GM21360 (cell line): Measurements from ENCODE around the gene TRAK2.
"Not testable (repeated sequence)": the region's sequence is repeated elsewhere in the genome, so short reads cannot be mapped to it uniquely, and the experiment has no call there.

ENCODE experiments used
- ATAC-seq: cut with Tn5 transposase; IDR thresholded peaks from one replicate; pipeline ENCODE4 v1.9.1; 2021; ENCODE audit warnings: mild to moderate bottlenecking, moderate library complexity; ENCODE audit not compliant: unreplicated experiment

Gene TRAK2

GRCh38 chr2:201415149-201415548 lies 36.1 kb downstream of the TRAK2 start:
- no peak for ATAC-seq

DNA sequence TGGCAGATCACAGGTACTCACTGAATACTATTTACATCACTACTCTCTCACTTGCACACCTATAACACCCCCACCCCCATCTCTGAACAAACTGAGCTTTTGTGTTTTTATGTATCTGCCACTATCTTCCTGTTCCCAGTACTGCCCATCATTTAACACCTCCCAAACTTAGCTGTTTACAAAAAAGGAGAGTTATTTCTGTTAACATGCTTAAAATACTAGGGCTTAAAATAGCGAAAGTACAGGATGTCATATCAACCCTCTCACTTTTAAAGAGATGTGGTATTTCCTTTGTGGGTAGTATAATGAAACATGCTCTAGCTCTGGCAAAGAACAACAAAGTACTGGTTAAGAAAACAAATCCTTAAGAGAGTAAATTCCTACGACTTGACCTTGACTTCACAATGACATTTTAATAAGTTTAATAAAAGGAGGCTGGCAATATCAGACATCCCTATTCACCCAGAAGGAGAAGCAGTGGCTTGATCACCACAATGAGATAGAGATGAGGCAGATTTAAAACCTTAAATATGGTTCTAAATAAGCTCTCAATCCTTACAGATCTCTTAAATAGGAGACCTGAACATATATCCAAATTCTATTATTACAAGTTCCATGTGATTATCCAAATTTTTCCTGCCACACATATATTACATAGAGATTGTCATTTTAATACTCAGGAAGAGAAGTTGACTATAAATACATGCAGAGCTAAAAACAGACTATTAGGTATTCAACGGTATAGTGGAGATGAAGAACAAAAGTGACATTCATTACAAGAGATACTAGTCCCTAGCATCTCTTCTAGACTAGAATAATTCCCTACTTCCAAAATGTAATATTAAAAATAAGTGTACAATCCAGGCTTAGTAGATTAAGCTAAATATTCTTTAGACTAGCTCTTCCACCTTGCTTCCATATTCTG lies 36.9 kb downstream of the TRAK2 start:
- peak; percentile 72 for ATAC-seq

- peak; percentile 19 for ATAC-seq
Measured at GRCh38 chr2:201413552-201413951, 37.7 kb downstream of the TRAK2 start.

DNA sequence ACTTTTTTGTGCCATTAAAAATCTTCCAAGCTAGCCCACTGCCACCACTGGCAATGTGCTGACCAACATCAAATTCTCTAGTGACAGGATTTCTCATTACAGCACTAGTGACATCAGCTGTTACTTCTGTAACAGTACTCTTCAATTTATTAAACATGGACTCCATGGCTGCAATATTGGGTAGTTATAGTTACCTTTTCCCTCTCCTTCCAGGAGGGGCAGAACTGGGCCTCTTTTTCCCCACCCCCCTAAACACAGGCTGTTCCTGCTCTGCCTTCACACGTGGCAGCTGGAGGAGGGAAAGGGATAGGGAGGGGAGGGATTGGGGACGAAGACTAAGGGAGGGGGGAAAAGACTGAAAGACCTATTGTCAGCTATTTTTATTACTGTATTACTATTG lies 38.1 kb downstream of the TRAK2 start:
- ATAC-seq: no peak

DNA sequence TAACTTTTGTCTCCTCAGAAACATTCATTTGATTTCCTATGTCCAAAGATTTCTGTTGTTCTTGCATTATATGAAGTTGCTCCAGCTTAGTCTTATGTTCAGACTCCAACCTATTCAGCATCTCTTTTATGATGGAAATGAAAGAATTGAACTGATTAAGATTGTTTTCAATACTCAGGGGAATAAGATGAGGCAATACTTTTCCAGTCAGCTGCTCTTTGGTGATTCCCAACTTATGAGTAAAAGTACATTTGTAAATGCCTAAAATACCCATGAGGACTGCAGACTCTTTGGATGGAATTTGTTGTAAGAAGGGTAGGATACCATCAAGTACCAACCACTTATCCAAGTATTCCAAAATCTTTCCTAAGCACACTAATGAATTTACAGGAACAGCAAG lies 39.8 kb downstream of the TRAK2 start:
- no peak for ATAC-seq

GRCh38 chr2:201408931-201409330 lies 42.3 kb downstream of the TRAK2 start:
- ATAC-seq: no peak

DNA sequence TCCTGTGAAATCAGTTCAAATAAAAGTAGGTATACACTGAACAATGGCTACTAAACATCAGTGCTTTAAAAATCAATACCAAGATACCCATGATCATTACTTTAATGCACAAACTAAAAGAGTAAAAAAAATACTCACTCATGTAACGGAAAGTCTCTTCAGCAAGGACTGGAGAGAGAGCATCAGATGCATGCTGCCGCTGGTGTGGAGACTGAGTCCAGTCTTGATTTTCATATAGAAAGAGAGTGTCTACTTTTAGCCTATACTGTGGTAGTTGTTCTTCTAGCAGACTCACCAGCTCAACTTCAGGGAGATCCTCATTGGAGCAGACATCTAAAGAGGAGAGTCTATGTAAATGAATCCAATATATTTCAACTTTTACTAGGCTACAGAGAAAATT lies 44.0 kb downstream of the TRAK2 start:
- no peak for ATAC-seq

DNA sequence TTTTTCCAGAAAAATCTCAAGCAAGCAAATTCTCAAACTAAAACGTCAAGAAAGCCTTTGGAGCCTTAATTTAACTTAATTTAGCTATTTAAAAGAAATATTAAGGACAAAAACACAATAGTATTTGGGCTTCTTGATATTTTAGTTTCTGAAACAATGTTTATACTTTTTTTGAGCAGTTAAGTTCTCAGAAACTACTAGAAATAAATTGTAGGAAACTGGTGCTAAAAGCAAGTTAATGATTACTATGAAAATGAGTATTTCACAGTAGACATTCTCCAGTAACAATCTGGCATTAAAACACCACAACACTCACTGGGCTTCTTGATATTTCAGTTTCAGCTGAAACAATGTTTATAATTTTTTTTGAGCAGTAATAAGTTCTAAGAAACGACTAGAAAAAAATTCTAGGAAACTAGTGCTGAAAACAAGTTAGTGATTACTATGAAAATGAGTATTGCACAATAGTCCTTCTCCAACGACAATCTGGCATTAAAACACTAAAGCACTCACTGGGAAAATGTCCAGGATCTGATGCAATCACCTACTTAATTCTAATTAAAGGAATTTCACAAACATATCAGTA lies 45.1 kb downstream of the TRAK2 start:
- no peak for ATAC-seq

- no peak for ATAC-seq
Measured at GRCh38 chr2:201404699-201405280, 46.5 kb downstream of the TRAK2 start.

DNA sequence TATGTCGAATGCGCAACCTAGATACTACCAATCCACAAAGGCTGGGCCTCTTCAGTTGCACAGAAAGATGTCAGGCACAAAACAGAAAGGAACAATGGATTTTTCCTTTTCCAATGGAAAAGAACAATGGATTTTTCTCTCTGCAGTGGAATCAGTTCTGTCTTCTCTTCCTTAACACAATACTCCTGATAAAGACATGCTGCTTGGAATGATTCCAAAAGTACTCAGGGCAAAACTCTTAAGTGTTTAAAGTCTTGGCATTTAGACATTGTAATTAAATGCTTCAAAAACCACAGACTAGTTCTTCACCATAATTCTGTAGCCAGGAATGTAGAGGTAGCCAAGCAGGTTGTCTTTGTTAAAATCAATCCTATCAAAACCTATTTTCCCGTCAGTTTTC lies 47.4 kb downstream of the TRAK2 start:
- no peak for ATAC-seq

DNA sequence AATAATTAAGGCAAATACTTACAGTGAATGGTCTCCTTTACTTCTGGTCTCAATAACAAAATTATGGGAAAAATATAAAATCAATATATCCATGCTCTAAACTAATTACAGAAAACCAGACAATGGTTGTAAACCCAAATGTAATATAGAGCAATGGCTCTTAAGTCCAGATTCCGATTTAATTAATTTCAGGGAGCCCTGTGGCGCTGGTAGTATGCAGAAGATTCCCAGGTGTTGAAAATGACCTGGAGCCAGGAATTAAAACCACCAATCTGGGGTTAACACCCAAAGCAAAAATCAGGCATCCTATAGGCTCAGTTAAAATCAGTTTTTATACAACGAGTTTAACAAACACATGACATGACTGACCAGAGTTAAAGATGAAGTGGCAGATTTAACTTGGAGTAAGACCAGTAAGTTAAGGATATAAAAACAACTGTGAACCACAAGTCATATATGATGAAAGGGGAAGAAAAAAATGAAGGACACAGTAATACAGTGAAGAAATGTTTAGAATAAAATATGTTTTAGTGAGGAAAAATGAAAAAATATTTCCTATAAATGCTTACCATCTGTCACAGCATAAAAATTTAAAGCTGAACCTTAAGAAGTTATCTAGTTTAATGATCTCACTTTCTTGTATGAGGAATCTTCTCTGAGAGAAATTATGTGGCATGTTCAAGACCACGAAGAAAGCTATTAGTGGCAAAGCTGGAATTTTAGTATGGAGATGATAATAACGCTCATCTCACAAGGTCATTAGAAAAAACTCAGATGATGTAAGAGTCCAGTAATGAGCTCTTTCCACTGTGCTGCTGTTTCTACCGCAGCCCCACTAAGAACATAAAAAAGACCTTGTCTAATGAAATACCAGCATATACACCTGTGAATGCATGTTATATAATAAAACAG lies 48.4 kb downstream of the TRAK2 start:
- ATAC-seq: no peak

DNA sequence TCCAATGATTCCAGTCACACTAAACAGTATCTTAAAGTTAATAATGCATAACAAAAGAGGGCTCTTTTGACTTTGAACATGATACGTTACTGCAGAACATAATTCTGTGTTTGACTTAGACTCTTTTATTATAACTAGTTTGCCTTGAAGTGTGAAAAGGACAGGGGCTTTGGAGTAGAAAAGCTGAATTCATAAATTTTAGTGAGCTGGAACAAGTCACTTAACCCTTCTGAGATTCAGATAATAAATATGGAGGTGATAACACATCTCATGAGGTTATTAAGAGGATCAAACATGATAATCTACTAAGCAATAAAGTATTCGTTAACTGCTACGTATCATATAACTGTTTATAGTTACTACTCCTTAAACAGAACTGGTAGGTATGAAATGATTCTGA lies 49.4 kb downstream of the TRAK2 start:
- no peak for ATAC-seq

GRCh38 chr2:201396595-201396994 lies 54.7 kb downstream of the TRAK2 start:
- no peak for ATAC-seq

GRCh38 chr2:201383136-201383535 lies 68.1 kb downstream of the TRAK2 start:
- ATAC-seq: no peak

DNA sequence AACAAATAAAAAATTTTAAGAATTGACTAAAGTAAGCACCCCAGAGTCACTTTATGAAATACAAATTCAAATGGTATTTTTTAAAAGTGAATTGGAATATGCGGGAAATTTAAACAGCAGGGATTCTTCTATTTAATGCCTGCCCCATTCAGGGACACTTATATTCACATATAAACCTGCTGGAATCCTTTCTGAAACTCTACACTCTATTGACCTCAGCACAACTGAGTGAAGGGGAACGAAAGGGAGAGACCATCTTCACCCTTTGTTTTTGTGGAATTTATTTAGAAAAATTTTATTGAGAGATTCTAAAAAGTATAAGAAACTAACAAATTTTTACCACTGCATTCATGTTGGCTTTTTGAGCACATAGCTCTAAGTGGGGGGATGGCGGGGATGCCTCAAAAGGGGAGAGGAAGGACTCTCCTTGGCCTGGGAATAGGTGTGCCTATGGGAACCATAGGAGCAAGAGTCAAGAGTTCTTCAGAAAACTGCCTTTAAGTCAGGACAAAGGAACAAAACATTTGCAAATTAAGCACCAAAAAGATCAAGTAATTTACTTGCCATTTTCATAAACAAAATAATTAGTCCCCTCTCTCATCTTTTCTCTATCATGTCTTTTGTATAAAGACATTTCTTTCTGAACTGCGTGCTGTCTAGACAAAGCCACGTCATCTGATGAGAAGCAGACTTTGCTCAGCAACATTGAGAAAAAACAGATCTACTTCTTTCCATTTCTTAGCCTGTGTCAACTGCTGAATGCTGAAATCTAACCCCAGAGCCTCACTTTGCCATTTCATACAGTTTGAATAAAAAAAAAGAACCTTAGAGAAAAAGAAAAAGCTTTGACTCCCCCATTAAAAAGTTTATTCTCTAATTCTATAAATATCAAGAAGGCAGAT lies 72.5 kb downstream of the TRAK2 start:
- ATAC-seq: no peak

DNA sequence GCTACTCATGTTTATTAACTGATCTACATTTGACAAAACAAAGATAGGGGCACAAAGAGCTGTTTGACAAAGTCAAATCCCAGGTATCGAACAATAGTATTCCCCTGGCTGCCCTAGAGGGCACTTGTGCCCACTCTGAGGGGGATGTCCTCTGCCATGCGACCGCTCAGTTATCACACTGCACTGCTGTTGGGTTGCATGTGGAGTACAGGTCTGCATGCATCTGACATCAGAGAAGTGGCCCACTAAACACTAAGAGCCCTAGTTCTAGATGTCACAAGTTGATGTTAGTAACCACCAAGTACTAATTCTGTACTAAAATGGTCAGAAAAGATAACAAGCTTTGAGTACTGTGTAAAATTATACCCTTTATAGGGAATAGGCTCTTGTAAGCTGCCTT lies 74.0 kb downstream of the TRAK2 start:
- no peak for ATAC-seq

- ATAC-seq: no peak
Measured at GRCh38 chr2:201369775-201370174, 81.5 kb downstream of the TRAK2 start.

DNA sequence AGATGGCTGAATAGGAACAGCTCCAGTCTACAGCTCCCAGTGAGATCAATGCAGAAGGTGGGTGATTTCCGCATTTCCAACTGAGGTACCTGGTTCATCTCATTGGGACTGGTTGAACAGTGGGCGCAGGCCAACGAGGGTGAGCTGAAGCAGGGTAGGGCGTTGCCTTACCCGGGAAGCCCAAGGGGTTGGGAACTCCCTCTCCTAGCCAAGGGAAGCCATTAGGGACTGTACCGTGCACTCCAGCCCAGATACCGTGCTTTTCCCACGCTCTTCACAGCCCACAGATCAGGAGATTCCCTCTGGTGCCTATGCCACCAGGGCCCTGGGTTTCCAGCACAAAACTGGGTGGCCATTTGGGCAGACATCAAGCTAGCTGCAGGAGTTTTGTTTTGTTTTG lies 81.9 kb downstream of the TRAK2 start:
- not testable (repeated sequence) for ATAC-seq

DNA sequence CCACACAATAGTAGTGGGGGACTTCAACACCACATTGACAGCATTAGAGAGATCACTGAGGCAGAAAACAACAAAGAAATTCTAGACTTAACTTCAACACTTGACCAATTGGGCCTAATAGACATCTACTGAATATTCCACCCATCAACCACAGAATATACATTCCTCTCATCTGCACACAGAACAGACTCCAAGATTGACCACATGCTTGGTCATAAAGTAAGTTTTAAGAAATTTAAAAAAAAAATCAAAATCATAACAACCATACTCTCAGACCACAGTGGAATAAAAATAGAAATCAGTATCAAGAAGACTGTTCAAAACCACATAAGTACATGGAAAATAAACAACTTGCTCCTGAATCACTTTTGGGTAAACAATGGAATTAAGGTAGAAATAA lies 85.1 kb downstream of the TRAK2 start:
- no peak for ATAC-seq
